HG03039 (cell line): ENCODE data around the gene COL6A2.

Source experiments
- ATAC-seq: cut with Tn5 transposase; IDR thresholded peaks from one replicate; pipeline ENCODE4 v1.9.1; 2021; ENCODE audit warnings: mild to moderate bottlenecking, moderate library complexity; ENCODE audit not compliant: unreplicated experiment

COL6A2 gene

GRCh38 chr21:46124083-46124925, 26.4 kb downstream of the COL6A2 start:
- ATAC-seq = no peak

GRCh38 chr21:46124926-46125845, 27.3 kb downstream of the COL6A2 start:
- ATAC-seq = no peak

- ATAC-seq = no peak
These were observed 28.0 kb downstream of the COL6A2 start for GRCh38 chr21:46125846-46126301.

- ATAC-seq = no peak
These were observed 28.7 kb downstream of the COL6A2 start for GRCh38 chr21:46126309-46127238.

GRCh38 chr21:46127239-46128105, 29.6 kb downstream of the COL6A2 start:
- ATAC-seq = no peak

GRCh38 chr21:46128106-46128932, 30.4 kb downstream of the COL6A2 start:
- no peak for ATAC-seq

- no peak for ATAC-seq
These were observed 31.1 kb downstream of the COL6A2 start for GRCh38 chr21:46128933-46129571.

- no peak for ATAC-seq
These were observed 32.1 kb downstream of the COL6A2 start for GRCh38 chr21:46129846-46130651.

GRCh38 chr21:46130831-46131587, 33.1 kb downstream of the COL6A2 start:
- no peak for ATAC-seq

GRCh38 chr21:46131588-46131837, 33.6 kb downstream of the COL6A2 start:
- no peak for ATAC-seq

GRCh38 chr21:46131838-46132651, 34.1 kb downstream of the COL6A2 start:
- ATAC-seq = no peak

- ATAC-seq = no peak
These were observed 38.0 kb downstream of the COL6A2 start for GRCh38 chr21:46135782-46136395.

- ATAC-seq = no peak
These were observed 38.9 kb downstream of the COL6A2 start for GRCh38 chr21:46136739-46137349.

GRCh38 chr21:46137908-46138307, 40.0 kb downstream of the COL6A2 start:
- ATAC-seq = no peak

GRCh38 chr21:46138383-46138970, 40.6 kb downstream of the COL6A2 start:
- ATAC-seq = no peak
